IMR-90 (cell line): ENCODE measurements around the gene SIGLEC9. TPM values are rescaled to one million over a fixed set of nuclear protein-coding genes. Genes with fewer than 3 reads are reported as not detected.

Experiments
- ATAC-seq: fragments of 200-7000 bp; cut with Tn5 transposase; 2 replicates; pipeline ENCODE4 v1.9.1; 2020; ENCODE audit warnings: low read depth, mild to moderate bottlenecking, moderate library complexity
- BruUV-seq: library from RNA; stranded (reverse); fragments of 400-500 nt; replicated peaks from 2 replicates; lab custom pipeline; 2021; lab: Mats Ljungman, UMichigan
- CTCF ChIA-PET: fragments of 300-600 bp; formaldehyde crosslinking; extraction: SDS; loops from one replicate; lab custom pipeline; 2021; ENCODE audit warnings: antibody characterized with exemption; lab: Yijun Ruan, JAX
- POLR2A ChIA-PET: fragments of 300-600 bp; sonication (Branson Sonifier 250); formaldehyde crosslinking; loops from one replicate; lab custom pipeline; 2022; ENCODE audit warnings: antibody characterized with exemption; ENCODE audit not compliant: unreplicated experiment; lab: Charles Lee
- DNase-seq: peaks from one replicate; pipeline ENCODE4 v3.0.0; 2013
- H2AFZ ChIP-seq: replicated peaks from 2 replicates; pipeline ENCODE3; 2013; ENCODE audit warnings: low read length, mild to moderate bottlenecking; ENCODE audit not compliant: poor library complexity
- H2AK5ac ChIP-seq: 2 replicates; pipeline ENCODE4 v1.6.1; 2013; ENCODE audit warnings: low read depth, low read length, inconsistent platforms
- H2AK9ac ChIP-seq: replicated peaks from 2 replicates; pipeline ENCODE3; 2013; ENCODE audit warnings: mild to moderate bottlenecking, low read depth, low read length, moderate library complexity; ENCODE audit not compliant: poor library complexity
- H2BK120ac ChIP-seq: 2 replicates; pipeline ENCODE4 v1.6.1; 2013; ENCODE audit warnings: low read depth, low read length, inconsistent platforms
- H2BK15ac ChIP-seq: 3 replicates; pipeline ENCODE4 v1.6.1; 2013; ENCODE audit warnings: low read depth, low read length, inconsistent platforms
- H2BK20ac ChIP-seq: 2 replicates; pipeline ENCODE4 v1.6.1; 2013; ENCODE audit warnings: low read depth, mild to moderate bottlenecking, inconsistent platforms, low read length, moderate library complexity
- H2BK5ac ChIP-seq: 2 replicates; pipeline ENCODE4 v1.6.1; 2013; ENCODE audit warnings: mild to moderate bottlenecking, low read depth, low read length, inconsistent platforms; ENCODE audit not compliant: poor library complexity, severe bottlenecking
- H3K14ac ChIP-seq: replicated peaks from 2 replicates; pipeline ENCODE4 v1.6.1; 2013; ENCODE audit warnings: low read depth, low read length, inconsistent platforms
- H3K18ac ChIP-seq: 2 replicates; pipeline ENCODE4 v1.6.1; 2013; ENCODE audit warnings: low read depth, low read length, control low read depth
- H3K23ac ChIP-seq: 2 replicates; pipeline ENCODE4 v1.6.1; 2013; ENCODE audit warnings: low read depth, low read length, inconsistent platforms
- H3K27ac ChIP-seq: 2 replicates; pipeline ENCODE4 v1.5.1; 2013; ENCODE audit warnings: mild to moderate bottlenecking, control low read depth, low read length; ENCODE audit not compliant: insufficient read depth
- H3K27me3 ChIP-seq: 2 replicates; pipeline ENCODE4 v1.6.1; 2013; ENCODE audit warnings: low read length; ENCODE audit not compliant: control insufficient read depth, insufficient read depth
- H3K36me3 ChIP-seq: 2 replicates; pipeline ENCODE4 v1.6.1; 2013; ENCODE audit warnings: low read length, mixed read lengths; ENCODE audit not compliant: control insufficient read depth, insufficient read depth
- H3K4ac ChIP-seq: 2 replicates; pipeline ENCODE4 v1.6.1; 2013; ENCODE audit warnings: low read depth, low read length, inconsistent platforms
- H3K4me1 ChIP-seq: 2 replicates; pipeline ENCODE4 v1.6.1; 2013; ENCODE audit warnings: low read length, mixed read lengths; ENCODE audit not compliant: control insufficient read depth, insufficient read depth
- H3K4me2 ChIP-seq: 2 replicates; pipeline ENCODE4 v1.6.1; 2013; ENCODE audit warnings: low read depth, mild to moderate bottlenecking, control low read depth, low read length, moderate library complexity
- H3K4me3 ChIP-seq: 2 replicates; pipeline ENCODE4 v1.5.1; 2013; ENCODE audit warnings: low read depth, mild to moderate bottlenecking, control low read depth, low read length, moderate library complexity; ENCODE audit not compliant: insufficient read depth
- H3K56ac ChIP-seq: 2 replicates; pipeline ENCODE4 v1.6.1; 2013; ENCODE audit warnings: low read length, inconsistent platforms; ENCODE audit not compliant: insufficient read depth; ENCODE audit errors: extremely low read depth
- H3K79me1 ChIP-seq, 2 experiments: 2 replicates each; pipeline ENCODE4 v1.6.1; 2013; ENCODE audit warnings: low read length in 2 of 2, inconsistent platforms in 1 of 2, low read depth in 1 of 2
- H3K9ac ChIP-seq: 2 replicates; pipeline ENCODE4 v1.6.1; 2013; ENCODE audit warnings: low read depth, low read length, control low read depth
- H3K9me1 ChIP-seq: 2 replicates; pipeline ENCODE4 v1.6.1; 2013; ENCODE audit warnings: low read length, inconsistent platforms; ENCODE audit not compliant: insufficient read depth
- H3K9me3 ChIP-seq: 2 replicates; pipeline ENCODE4 v1.6.1; 2013; ENCODE audit warnings: low read length; ENCODE audit not compliant: control insufficient read depth, insufficient read depth
- H4K20me1 ChIP-seq: 2 replicates; pipeline ENCODE4 v1.6.1; 2013; ENCODE audit warnings: low read length, inconsistent platforms; ENCODE audit not compliant: insufficient read depth
- H4K5ac ChIP-seq: 2 replicates; pipeline ENCODE4 v1.6.1; 2013; ENCODE audit warnings: mild to moderate bottlenecking, low read depth, low read length, control low read depth
- H4K8ac ChIP-seq, 2 experiments: 2 replicates each; pipeline ENCODE4 v1.6.1; 2013; ENCODE audit warnings: low read depth in 2 of 2, low read length in 2 of 2, control low read depth in 1 of 2, inconsistent platforms in 1 of 2
- H4K91ac ChIP-seq: 2 replicates; pipeline ENCODE4 v1.6.1; 2013; ENCODE audit warnings: low read depth, low read length, inconsistent platforms; ENCODE audit not compliant: insufficient read depth
- BHLHE40 ChIP-seq: fragments of 150-350 bp; IDR thresholded peaks from 2 replicates; pipeline ENCODE4 v1.6.1; 2016; ENCODE audit warnings: mild to moderate bottlenecking, low read depth, low read length
- CEBPB ChIP-seq: IDR thresholded peaks from 2 replicates; pipeline ENCODE4 v1.6.1; 2012; ENCODE audit warnings: low read depth, low read length, improper control_type of control experiment
- CHD1 ChIP-seq: IDR thresholded peaks from 2 replicates; pipeline ENCODE4 v1.6.1; 2012; ENCODE audit warnings: low read depth, low read length, improper control_type of control experiment
- CTCF ChIP-seq: conservative IDR thresholded peaks from 2 replicates; pipeline ENCODE4 v1.5.1; 2012; ENCODE audit warnings: mild to moderate bottlenecking, low read depth, low read length, improper control_type of control experiment
- ELK1 ChIP-seq: fragments of 150-350 bp; IDR thresholded peaks from 2 replicates; pipeline ENCODE4 v1.6.1; 2016; ENCODE audit warnings: low read depth, mild to moderate bottlenecking, low read length, moderate library complexity, borderline replicate concordance
- FOS ChIP-seq: fragments of 150-350 bp; IDR thresholded peaks from 2 replicates; pipeline ENCODE4 v1.6.1; 2016; ENCODE audit warnings: low read depth, low read length
- MAFK ChIP-seq: IDR thresholded peaks from 2 replicates; pipeline ENCODE4 v1.6.1; 2012; ENCODE audit warnings: low read depth, low read length, improper control_type of control experiment
- MAZ ChIP-seq: IDR thresholded peaks from 2 replicates; pipeline ENCODE4 v1.6.1; 2012; ENCODE audit warnings: low read depth, mild to moderate bottlenecking, low read length, improper control_type of control experiment, moderate library complexity, borderline replicate concordance
- MXI1 ChIP-seq: IDR thresholded peaks from 2 replicates; pipeline ENCODE4 v1.6.1; 2012; ENCODE audit warnings: low read depth, mild to moderate bottlenecking, low read length, moderate library complexity, borderline replicate concordance
- NFE2L2 ChIP-seq: fragments of 150-350 bp; IDR thresholded peaks from 2 replicates; pipeline ENCODE4 v1.6.1; 2016; ENCODE audit warnings: low read depth, mild to moderate bottlenecking, low read length
- POLR2A ChIP-seq: IDR thresholded peaks from 2 replicates; pipeline ENCODE4 v1.6.1; 2012; ENCODE audit warnings: mild to moderate bottlenecking, low read depth, low read length
- RAD21 ChIP-seq: IDR thresholded peaks from 2 replicates; pipeline ENCODE4 v1.6.1; 2012; ENCODE audit warnings: low read length, improper control_type of control experiment
- RCOR1 ChIP-seq: IDR thresholded peaks from 2 replicates; pipeline ENCODE4 v1.6.1; 2012; ENCODE audit warnings: mild to moderate bottlenecking, low read length, improper control_type of control experiment; ENCODE audit not compliant: insufficient replicate concordance
- RFX5 ChIP-seq: IDR thresholded peaks from 2 replicates; pipeline ENCODE4 v1.8.0; 2012; ENCODE audit warnings: low read depth, mild to moderate bottlenecking, low read length, moderate library complexity
- SMC3 ChIP-seq: fragments of 150-350 bp; IDR thresholded peaks from 2 replicates; pipeline ENCODE4 v1.6.1; 2016; ENCODE audit warnings: low read depth, mild to moderate bottlenecking, antibody characterized with exemption, low read length, moderate library complexity
- USF2 ChIP-seq: fragments of 150-350 bp; IDR thresholded peaks from 2 replicates; pipeline ENCODE4 v1.6.1; 2017; ENCODE audit warnings: mild to moderate bottlenecking, antibody characterized with exemption, low read length, low read depth
- WGBS, 2 experiments: methylation state at CpG; one replicate each; pipeline versions ENCODE4 v1.1.5 to v1.1.7; 2013; ENCODE audit warnings: missing lambda C conversion rate in 2 of 2; ENCODE audit not compliant: insufficient read length in 1 of 2; ENCODE audit errors: extremely low coverage in 2 of 2; 5-methylcytosine and 5-hydroxymethylcytosine counted together
- dilution Hi-C: fragments of 300-500 bp; cut with HindIII; formaldehyde crosslinking; loops from one replicate; pipeline ENCODE4 v1.14.3; 2018; ENCODE audit warnings: low sequenced_read_pairs; ENCODE audit not compliant: unreplicated experiment
- in situ Hi-C: fragments of 300-500 bp; cut with MboI; formaldehyde crosslinking; loops from 3 replicates; pipeline ENCODE4 v1.14.3; 2019; ENCODE audit warnings: low sequenced_read_pairs, inconsistent platforms, mixed read lengths
- intact Hi-C: fragments of 100-400 bp; cut with micrococcal nuclease; formaldehyde crosslinking; loops from 2 replicates; pipeline ENCODE4 v1.10.0; 2022
- polyA plus RNA-seq, 3 experiments: library from polyadenylated mRNA; depleted of rRNA; stranded (reverse); fragments of >200 nt; gene quantifications; 2 replicates each; pipeline ENCODE4 v1.2.3, GENCODE V29; 2012; ENCODE audit warnings: low replicate concordance in 1 of 3
- total RNA-seq: library from RNA; depleted of rRNA; stranded (reverse); fragments of >200 nt; gene quantifications from 2 replicates; pipeline ENCODE4 v1.2.3, GENCODE V29; 2012

The SIGLEC9 gene
- total and polyA plus RNA-seq, 2 of the 4 experiments (the other 2 are of a cell fraction) = 0.03 TPM; not detected in 1

GRCh38 chr19:51135986-51136762 is 11.5 kb downstream of the SIGLEC9 start:
- POLR2A ChIA-PET = no interaction called here
- Histone ChIP-seq H3K4me1 (no peaks in the 10 kb centered on the region), H3K4me2 (no peak overlapping the region), H3K9ac (no peak overlapping the region), H2BK20ac (no peak overlapping the region), H4K20me1 (no peaks in the 10 kb centered on the region), H2AK9ac (no peak overlapping the region), H4K5ac (no peak overlapping the region), H3K4me3 (no peak overlapping the region), H3K18ac (no peak overlapping the region), H2BK120ac (no peak overlapping the region), H2AK5ac (no peak overlapping the region), H3K14ac (no peak overlapping the region), H3K9me1 (no peaks in the 10 kb centered on the region), H2AFZ (no peak overlapping the region), H4K8ac (no peak overlapping the region), H2BK5ac (no peak overlapping the region), H3K27me3 (peaks cover 4% of the 10 kb centered on the region), H4K91ac (no peak overlapping the region), H3K23ac (no peak overlapping the region), H3K27ac (no peak overlapping the region), H3K9me3 (no peaks in the 10 kb centered on the region), H3K36me3 (no peaks in the 10 kb centered on the region), H2BK15ac (no peak overlapping the region), H3K79me1 (no peaks in the 10 kb centered on the region), H3K56ac (no peak overlapping the region), H3K4ac (no peak overlapping the region)
- CTCF ChIA-PET = no interaction called here
- 78% methylated on average over 3 of the region's 8 CpGs; no CpG with 5 or more reads in 1 of the 2 experiments for WGBS, 2 experiments
- dilution Hi-C loops = no loop called here
- DNase-seq = no peak
- no peak for ATAC-seq
- TF ChIP-seq USF2 (no peak), CTCF (no peak), FOS (no peak), BHLHE40 (no peak), RAD21 (no peak), RCOR1 (no peak), SMC3 (no peak), POLR2A (no peak), ELK1 (no peak), MXI1 (no peak), RFX5 (no peak), CEBPB (no peak), NFE2L2 (no peak), CHD1 (no peak), MAZ (no peak), MAFK (no peak)
- no TSS peak for BruUV-seq
- in situ Hi-C loops = no loop called here
- intact Hi-C loops = no loop called here
